HEK293 (cell line): ENCODE data around the gene C3orf33.

Experiments used
- CTCF ChIA-PET: fragments of 350-600 bp; formaldehyde crosslinking; extraction: SDS; loops from one replicate; lab custom pipeline; 2021; ENCODE audit warnings: antibody characterized with exemption; lab: Yijun Ruan, JAX
- POLR2A ChIA-PET: fragments of 300-600 bp; formaldehyde crosslinking; extraction: SDS; loops from one replicate; lab custom pipeline; 2020; ENCODE audit warnings: antibody characterized with exemption, inconsistent platforms; lab: Yijun Ruan, JAX
- H3K27ac ChIP-seq: fragments of 200-500 bp; sonication (Bioruptor generic); 2 replicates; pipeline ENCODE4 v1.5.1; 2014; ENCODE audit warnings: low read depth, low read length, control low read depth, inconsistent platforms; ENCODE audit errors: extremely low read depth
- H3K36me3 ChIP-seq, 2 experiments: fragments of 200-500 bp in 1 of 2; sonication (Bioruptor generic) in 1 of 2; 1 replicate in 1 of 2; 2 replicates in 1 of 2; pipeline ENCODE4 v1.5.1; 2014 to 2017; ENCODE audit warnings: inconsistent platforms in 2 of 2, low read length in 2 of 2; ENCODE audit not compliant: control insufficient read depth in 2 of 2, insufficient read depth in 1 of 2
- H3K4me1 ChIP-seq: fragments of 200-500 bp; sonication (Bioruptor generic); 2 replicates; pipeline ENCODE4 v1.5.1; 2014; ENCODE audit warnings: mild to moderate bottlenecking, low read length, inconsistent platforms; ENCODE audit not compliant: control insufficient read depth, insufficient read depth
- H3K4me3 ChIP-seq: 2 replicates; pipeline ENCODE4 v1.5.1; 2011; ENCODE audit warnings: low read depth, mild to moderate bottlenecking, control low read depth, low read length, moderate library complexity
- H3K9me3 ChIP-seq: fragments of 200-500 bp; sonication (Bioruptor generic); 2 replicates; pipeline ENCODE4 v1.5.1; 2014; ENCODE audit warnings: low read depth, low read length, inconsistent platforms; ENCODE audit not compliant: control insufficient read depth, insufficient read depth
- CTCF ChIP-seq: fragments of 450-650 bp; formaldehyde crosslinking; IDR thresholded peaks from 2 replicates; pipeline ENCODE4 v1.5.1; 2016; ENCODE audit warnings: missing biosample characterization, missing genetic modification characterization
- KLF8 ChIP-seq: fragments of 450-650 bp; formaldehyde crosslinking; IDR thresholded peaks from 2 replicates; pipeline ENCODE4 v1.5.1; 2016; ENCODE audit warnings: missing biosample characterization, missing genetic modification characterization
- PATZ1 ChIP-seq: fragments of 450-650 bp; formaldehyde crosslinking; IDR thresholded peaks from 2 replicates; pipeline ENCODE4 v1.5.1; 2016; ENCODE audit warnings: missing biosample characterization, missing genetic modification characterization
- REST ChIP-seq: fragments of 450-650 bp; formaldehyde crosslinking; IDR thresholded peaks from 2 replicates; pipeline ENCODE4 v1.5.1; 2016; ENCODE audit warnings: missing biosample characterization, missing genetic modification characterization
- ZBTB17 ChIP-seq: fragments of 450-650 bp; formaldehyde crosslinking; IDR thresholded peaks from 2 replicates; pipeline ENCODE4 v1.5.1; 2016; ENCODE audit warnings: missing biosample characterization, missing genetic modification characterization
- ZFP37 ChIP-seq: fragments of 450-650 bp; formaldehyde crosslinking; IDR thresholded peaks from 2 replicates; pipeline ENCODE4 v1.5.1; 2016; ENCODE audit warnings: missing biosample characterization, missing genetic modification characterization
- ZNF10 ChIP-seq: fragments of 450-650 bp; formaldehyde crosslinking; IDR thresholded peaks from 2 replicates; pipeline ENCODE4 v1.5.1; 2017; ENCODE audit warnings: missing biosample characterization, missing genetic modification characterization
- ZNF112 ChIP-seq: fragments of 450-650 bp; formaldehyde crosslinking; IDR thresholded peaks from 2 replicates; pipeline ENCODE4 v1.5.0; 2017; ENCODE audit warnings: missing biosample characterization, missing genetic modification characterization
- ZNF157 ChIP-seq: fragments of 450-650 bp; formaldehyde crosslinking; IDR thresholded peaks from 2 replicates; pipeline ENCODE4 v1.5.1; 2016; ENCODE audit warnings: missing biosample characterization, missing genetic modification characterization
- ZNF174 ChIP-seq: fragments of 450-650 bp; formaldehyde crosslinking; IDR thresholded peaks from 2 replicates; pipeline ENCODE4 v1.5.0; 2017; ENCODE audit warnings: missing biosample characterization, mild to moderate bottlenecking, missing genetic modification characterization
- ZNF449 ChIP-seq: fragments of 450-650 bp; formaldehyde crosslinking; IDR thresholded peaks from 2 replicates; pipeline ENCODE4 v1.5.1; 2017; ENCODE audit warnings: missing biosample characterization, mild to moderate bottlenecking, missing genetic modification characterization, moderate library complexity
- ZNF488 ChIP-seq: fragments of 450-650 bp; formaldehyde crosslinking; IDR thresholded peaks from 2 replicates; pipeline ENCODE4 v1.5.1; 2016; ENCODE audit warnings: missing biosample characterization, missing genetic modification characterization
- ZNF529 ChIP-seq: fragments of 450-650 bp; formaldehyde crosslinking; IDR thresholded peaks from 2 replicates; pipeline ENCODE4 v1.5.1; 2017; ENCODE audit warnings: missing genetic modification characterization, missing biosample characterization; ENCODE audit not compliant: insufficient replicate concordance
- ZNF843 ChIP-seq: fragments of 450-650 bp; formaldehyde crosslinking; IDR thresholded peaks from 2 replicates; pipeline ENCODE4 v1.5.1; 2016; ENCODE audit warnings: missing biosample characterization, missing genetic modification characterization
- ZSCAN18 ChIP-seq: fragments of 450-650 bp; formaldehyde crosslinking; IDR thresholded peaks from 2 replicates; pipeline ENCODE4 v1.5.1; 2016; ENCODE audit warnings: missing biosample characterization, missing genetic modification characterization

Gene C3orf33

GRCh38 chr3:155854141-155854940 is 48.3 kb upstream of the C3orf33 start, which contains the start of gene SLC33A1 (continued):
- TF ChIP-seq ZNF157 (no peak), ZSCAN18 (tag by site-specific recombination) (peak; percentile 77; the same call in 1 of the 2 replicates), ZNF843 (tag by site-specific recombination) (peak; percentile 63; the same call in 1 of the 2 replicates), PATZ1 (tag by site-specific recombination) (peak; percentile 78; the same call in 1 of the 2 replicates), ZNF112 (no peak), ZNF174 (tag by site-specific recombination) (no peak), KLF8 (tag by site-specific recombination) (peak; percentile 97), REST (tag by site-specific recombination) (peak; percentile 52; the same call in 1 of the 2 replicates), ZNF488 (tag by site-specific recombination) (no peak), ZNF10 (tag by site-specific recombination) (no peak), ZFP37 (tag by site-specific recombination) (peak; percentile 95)
- TF ChIP-seq, all 188 proteins: peak for 68

GRCh38 chr3:155853214-155854140 is 47.4 kb upstream of the C3orf33 start:
- no peaks in the 10 kb centered on the region for H3K9me3 ChIP-seq
- ChIA-PET CTCF (interaction anchor here (0.8 to 2.4 kb wide), 2 partner anchors 17 to 47 kb away, joined by 3 to 9 read pairs; partner anchors contain the start of genes C3orf33 and GMPS), POLR2A (interaction anchor here (0.6 to 2.5 kb wide), 5 partner anchors 11 to 70 kb away, joined by 3 to 24 read pairs (median 9); partner anchors contain the start of genes C3orf33 and GMPS)
- peak overlapping the region; percentile 70 for H3K27ac ChIP-seq
- TF ChIP-seq ZNF529 (no peak), ZBTB17 (tag by site-specific recombination) (peak; percentile 45; the same call in 1 of the 2 replicates), ZNF449 (tag by site-specific recombination) (peak; percentile 91), CTCF (tag by site-specific recombination) (0 out of 2 replicates have a peak, but pooled peaks have one; percentile 22)
- peaks cover 0 to 7% of the 10 kb centered on the region in 2 experiments; a peak in 2 of 3 replicates for H3K36me3 ChIP-seq
- peak overlapping the region; percentile 99 for H3K4me3 ChIP-seq
- H3K4me1 ChIP-seq: no peaks in the 10 kb centered on the region
